DND-41 (cell line): Measurements from ENCODE around the gene XKR3.

Experiments used
- ATAC-seq: fragments of 200-7000 bp; cut with Tn5 transposase; 3 replicates; pipeline ENCODE4 v1.9.1; 2021; ENCODE audit warnings: low read depth; ENCODE audit not compliant: insufficient read depth
- DNase-seq: peaks from one replicate; pipeline ENCODE4 v3.0.0-alpha.2; 2020
- H2AFZ ChIP-seq: 2 replicates; pipeline ENCODE4 v1.6.0; 2012; ENCODE audit warnings: low read depth, low read length
- H3K27ac ChIP-seq: 2 replicates; pipeline ENCODE4 v1.5.1; 2012; ENCODE audit warnings: low read length, inconsistent platforms
- H3K27me3 ChIP-seq: fragments of 200-600 bp; sonication (generic); 2 replicates; pipeline ENCODE4 v1.6.0; 2012; ENCODE audit warnings: low read length, mild to moderate bottlenecking, inconsistent platforms; ENCODE audit not compliant: insufficient read depth, poor library complexity
- H3K36me3 ChIP-seq: 2 replicates; pipeline ENCODE4 v1.5.1; 2012; ENCODE audit warnings: low read length, inconsistent platforms; ENCODE audit not compliant: insufficient read depth
- H3K4me1 ChIP-seq: 2 replicates; pipeline ENCODE4 v1.5.1; 2012; ENCODE audit warnings: mild to moderate bottlenecking, low read length; ENCODE audit not compliant: insufficient read depth
- H3K4me2 ChIP-seq: 2 replicates; pipeline ENCODE4 v1.6.0; 2012; ENCODE audit warnings: mild to moderate bottlenecking, moderate library complexity, low read length, inconsistent platforms; ENCODE audit not compliant: insufficient read depth
- H3K4me3 ChIP-seq, 2 experiments: fragments of 200-600 bp in 1 of 2; shearing (Covaris generic) in 1 of 2; 2 replicates each; pipeline ENCODE4 v1.5.1; 2012 to 2016; ENCODE audit warnings: inconsistent platforms in 2 of 2, low read length in 2 of 2, mild to moderate bottlenecking in 2 of 2, low read depth in 1 of 2, moderate library complexity in 1 of 2
- H3K79me2 ChIP-seq: 2 replicates; pipeline ENCODE4 v1.6.0; 2012; ENCODE audit warnings: low read length, inconsistent platforms; ENCODE audit not compliant: insufficient read depth
- H3K9ac ChIP-seq: 2 replicates; pipeline ENCODE4 v1.6.0; 2012; ENCODE audit warnings: low read depth, mild to moderate bottlenecking, inconsistent platforms, low read length, moderate library complexity
- H3K9me3 ChIP-seq: 2 replicates; pipeline ENCODE4 v1.5.1; 2012; ENCODE audit warnings: low read length, moderate library complexity, mild to moderate bottlenecking, inconsistent platforms; ENCODE audit not compliant: insufficient read depth, severe bottlenecking
- H4K20me1 ChIP-seq: 2 replicates; pipeline ENCODE4 v1.6.0; 2012; ENCODE audit warnings: low read length; ENCODE audit not compliant: insufficient read depth
- CTCF ChIP-seq: IDR thresholded peaks from 2 replicates; pipeline ENCODE4 v1.5.1; 2012; ENCODE audit warnings: borderline replicate concordance, low read length, moderate library complexity, mild to moderate bottlenecking; ENCODE audit not compliant: poor library complexity, severe bottlenecking; ENCODE audit errors: extremely low read depth
- EZH2 ChIP-seq: IDR thresholded peaks from 3 replicates; pipeline ENCODE4 v1.6.1; 2012; ENCODE audit warnings: borderline replicate concordance, low read depth, mild to moderate bottlenecking, moderate library complexity, low read length, inconsistent platforms; ENCODE audit not compliant: severe bottlenecking

XKR3 gene

DNA sequence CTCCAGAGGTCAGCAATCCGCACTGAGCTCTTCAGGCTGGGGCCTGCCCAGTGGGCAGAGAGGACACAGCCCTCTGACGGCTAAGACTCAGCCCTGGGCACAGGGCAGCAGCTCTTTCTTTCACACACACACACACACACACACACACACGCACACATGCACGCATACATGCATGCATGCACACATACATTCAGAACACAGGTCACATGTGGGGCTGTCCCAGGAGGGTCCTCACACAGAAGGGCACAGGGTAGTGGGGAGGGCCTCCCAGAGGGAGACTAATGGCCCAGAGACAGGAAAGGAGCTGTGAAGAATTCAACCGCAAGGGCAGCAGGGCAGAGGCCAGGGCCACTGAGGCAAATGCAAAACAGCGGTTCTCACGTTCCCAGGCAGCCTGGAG lies 20.3 kb upstream of the XKR3 start:
- no peak for DNase-seq
- Histone ChIP-seq H4K20me1 (no peaks in the 10 kb centered on the region), H3K9ac (no peak overlapping the region), H3K27me3 (no peaks in the 10 kb centered on the region), H3K36me3 (no peaks in the 10 kb centered on the region), H3K4me1 (no peaks in the 10 kb centered on the region), H3K4me3 (no peak overlapping the region), H3K4me2 (no peak overlapping the region), H3K79me2 (no peaks in the 10 kb centered on the region), H3K9me3 (peaks cover 12% of the 10 kb centered on the region), H3K27ac (no peak overlapping the region), H2AFZ (no peak overlapping the region)
- no peak for TF ChIP-seq EZH2
- TF ChIP-seq CTCF = no peak
- ATAC-seq = no peak

- Histone ChIP-seq H3K27ac (no peak overlapping the region), H3K27me3 (no peaks in the 10 kb centered on the region), H3K4me1 (no peaks in the 10 kb centered on the region), H3K9me3 (peaks cover 12% of the 10 kb centered on the region), H2AFZ (no peak overlapping the region), H3K4me2 (no peak overlapping the region), H3K4me3 (no peak overlapping the region), H4K20me1 (no peaks in the 10 kb centered on the region), H3K36me3 (no peaks in the 10 kb centered on the region), H3K79me2 (no peaks in the 10 kb centered on the region), H3K9ac (no peak overlapping the region)
- no peak for DNase-seq
- no peak for ATAC-seq
- TF ChIP-seq EZH2 = no peak
- peak; percentile 27 for TF ChIP-seq CTCF
Observed at GRCh38 chr22:16844529-16844928, 19.3 kb upstream of the XKR3 start.

GRCh38 chr22:16838073-16838472 lies 12.9 kb upstream of the XKR3 start:
- H4K20me1 ChIP-seq = no peaks in the 10 kb centered on the region
- ATAC-seq (no peak), DNase-seq (no peak)
- no peaks in the 10 kb centered on the region for H3K4me1 ChIP-seq
- no peak overlapping the region for H3K27ac ChIP-seq
- H3K79me2 ChIP-seq = no peaks in the 10 kb centered on the region
- H3K4me3 ChIP-seq = no peak overlapping the region
- no peak for TF ChIP-seq CTCF
- TF ChIP-seq EZH2 = no peak
- H3K9ac ChIP-seq = no peak overlapping the region
- H3K36me3 ChIP-seq = no peaks in the 10 kb centered on the region
- no peak overlapping the region for H3K4me2 ChIP-seq
- no peaks in the 10 kb centered on the region for H3K9me3 ChIP-seq
- H3K27me3 ChIP-seq = no peaks in the 10 kb centered on the region
- no peak overlapping the region for H2AFZ ChIP-seq

DNA sequence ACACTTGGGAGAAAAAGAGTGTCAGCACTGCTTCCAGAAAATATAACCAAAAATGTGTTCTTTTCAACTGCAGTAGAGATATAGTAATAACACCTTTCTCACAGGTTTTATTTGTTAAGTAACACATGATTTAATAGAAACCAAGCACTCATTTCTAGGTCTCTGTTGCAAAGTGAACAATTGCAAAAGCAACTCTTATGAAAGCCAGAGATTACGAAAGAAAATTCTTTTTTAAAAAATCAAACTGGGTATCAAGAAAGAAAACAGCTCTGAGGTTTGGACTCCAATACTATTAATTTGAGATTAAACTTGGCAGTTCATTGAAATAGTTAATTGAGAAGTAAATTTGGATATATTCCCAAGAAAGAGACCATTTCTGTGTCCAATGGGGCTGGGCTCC lies 9.8 kb upstream of the XKR3 start:
- no peak for ATAC-seq

More for the DNA sequence above, 9.8 kb upstream of the XKR3 start:
- no peaks in the 10 kb centered on the region for H4K20me1 ChIP-seq
- no peak for DNase-seq
- no peaks in the 10 kb centered on the region for H3K4me1 ChIP-seq
- no peaks in the 10 kb centered on the region for H3K36me3 ChIP-seq
- TF ChIP-seq CTCF = no peak
- TF ChIP-seq EZH2 = no peak
- no peak overlapping the region for H3K4me2 ChIP-seq
- no peak overlapping the region for H2AFZ ChIP-seq
- H3K9me3 ChIP-seq = no peaks in the 10 kb centered on the region
- H3K9ac ChIP-seq = no peak overlapping the region
- H3K27ac ChIP-seq = no peak overlapping the region
- H3K79me2 ChIP-seq = no peaks in the 10 kb centered on the region
- H3K27me3 ChIP-seq = no peaks in the 10 kb centered on the region
- no peak overlapping the region for H3K4me3 ChIP-seq
